HG03025 (cell line): ENCODE results near the gene ADCY5.

Experiments
- ATAC-seq: cut with Tn5 transposase; IDR thresholded peaks from one replicate; pipeline ENCODE4 v1.9.1; 2021; ENCODE audit warnings: mild to moderate bottlenecking, moderate library complexity; ENCODE audit not compliant: unreplicated experiment, low FRiP score

Gene ADCY5

DNA sequence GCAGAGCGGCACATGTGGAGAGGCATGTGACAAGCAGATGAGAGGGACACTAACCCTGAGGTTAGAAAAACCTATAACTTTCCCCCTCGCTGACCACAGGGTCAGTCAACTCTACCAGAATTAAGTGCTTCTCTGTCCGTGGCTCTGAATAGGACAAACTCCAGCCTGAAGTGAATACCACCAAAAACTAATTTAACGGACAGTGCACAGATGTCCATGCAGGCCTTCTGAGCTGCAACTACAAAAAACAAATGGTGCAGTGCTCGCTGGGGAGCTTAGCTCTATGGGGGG lies 59.3 kb downstream of the ADCY5 start:
- no peak for ATAC-seq

DNA sequence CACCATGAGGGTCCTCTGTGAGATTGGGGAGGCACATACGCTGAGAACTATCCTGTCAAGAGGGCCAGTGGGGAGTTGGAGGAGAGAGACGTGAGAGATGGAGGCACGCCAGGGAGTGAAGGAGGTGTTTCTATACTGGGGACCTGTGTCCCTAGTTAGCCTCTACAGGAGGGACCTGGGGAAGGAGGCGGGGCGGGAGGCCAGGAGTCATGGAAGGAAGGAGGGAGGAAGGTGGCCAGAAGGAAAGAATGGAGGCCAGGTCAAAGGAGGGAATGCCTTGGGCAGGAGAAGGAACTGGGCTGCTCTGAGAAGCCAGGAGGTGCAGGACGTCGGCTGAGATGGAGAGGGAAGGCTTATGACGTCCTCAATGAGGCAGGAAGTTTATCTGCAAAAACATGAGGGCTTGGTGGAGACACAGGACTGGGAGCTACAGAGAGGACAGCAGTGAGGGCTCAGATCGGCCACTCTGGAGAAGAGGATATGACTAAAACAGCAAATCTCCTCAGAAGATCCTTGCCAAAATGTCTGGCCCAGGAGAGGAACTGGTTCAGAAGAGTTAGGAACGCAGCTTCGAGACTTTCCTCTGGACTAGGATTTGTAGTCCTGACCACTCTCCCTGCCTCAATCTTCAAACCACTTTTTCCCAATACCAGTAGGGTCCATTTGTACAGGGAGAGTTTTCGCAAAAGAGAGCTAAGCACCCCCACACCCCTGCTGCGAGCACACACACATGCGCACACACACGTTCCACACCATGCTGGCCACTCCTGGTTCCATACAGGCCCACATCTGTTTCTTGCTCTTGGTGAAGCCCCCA lies 59.9 kb downstream of the ADCY5 start:
- ATAC-seq, result no peak

DNA sequence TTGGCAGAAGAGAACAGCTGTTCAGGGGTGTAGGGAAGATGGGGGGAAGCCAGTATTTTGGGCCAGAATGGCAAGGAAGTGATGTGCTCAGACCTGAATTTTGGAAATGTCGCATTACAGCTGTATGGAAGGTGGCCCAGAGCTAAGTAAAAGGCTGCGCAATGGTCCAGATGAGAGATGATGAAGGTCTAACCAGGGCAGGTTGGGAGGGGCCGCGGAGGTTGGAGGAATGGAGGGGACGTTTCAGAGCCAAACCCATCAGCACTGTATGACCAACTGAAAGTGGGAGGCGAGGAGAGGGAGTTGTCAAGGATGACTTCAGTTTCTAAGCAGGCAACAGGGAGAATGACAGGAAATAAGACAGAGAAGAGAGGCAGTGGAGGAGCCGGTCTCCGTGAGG lies 60.8 kb downstream of the ADCY5 start:
- no peak for ATAC-seq

DNA sequence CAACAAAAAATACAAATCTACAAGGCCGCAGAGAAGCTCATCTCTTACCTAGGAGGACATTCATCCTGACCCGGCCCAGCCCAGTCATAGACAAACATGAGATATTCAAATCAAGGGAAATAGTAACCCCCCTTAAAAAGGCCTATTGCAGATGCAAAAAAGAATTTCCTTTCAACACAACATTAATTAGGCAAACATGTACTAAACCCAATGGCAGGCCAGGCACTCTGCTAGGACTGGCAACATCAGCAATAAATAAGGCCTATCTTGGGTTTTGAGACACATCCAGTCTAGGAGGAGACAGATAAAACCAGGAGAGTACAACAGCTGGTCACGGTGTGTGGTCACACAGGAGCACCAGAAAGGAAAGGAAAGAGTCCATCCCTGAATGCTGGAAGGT lies 61.4 kb downstream of the ADCY5 start:
- ATAC-seq, result no peak

DNA sequence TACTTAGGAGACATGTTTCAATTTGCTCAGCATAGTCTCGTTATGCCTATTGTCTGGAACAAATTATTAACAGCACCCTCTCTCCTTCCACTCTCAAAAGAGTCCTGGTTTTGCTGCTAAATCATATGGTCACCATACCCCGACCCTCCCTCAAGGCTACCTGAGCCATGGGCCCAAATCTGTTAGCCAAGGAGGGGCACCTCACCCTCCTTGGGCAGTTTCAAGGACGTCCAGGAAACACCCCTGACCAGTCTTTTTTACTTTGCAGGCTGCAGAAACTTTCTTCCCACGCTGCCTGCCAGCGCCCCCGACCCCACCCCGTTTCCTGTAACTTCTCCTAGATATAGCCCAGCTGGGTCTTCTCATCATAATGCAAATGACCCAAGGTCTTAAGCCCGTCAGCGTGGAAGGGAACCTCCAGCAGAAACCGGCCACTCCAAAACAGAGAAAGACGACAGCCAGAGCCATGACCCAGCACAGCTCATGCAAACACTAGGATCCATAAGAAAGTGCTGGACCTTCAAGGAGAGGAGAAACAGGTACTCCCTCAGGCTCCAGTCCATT lies 62.3 kb downstream of the ADCY5 start:
- no peak for ATAC-seq

DNA sequence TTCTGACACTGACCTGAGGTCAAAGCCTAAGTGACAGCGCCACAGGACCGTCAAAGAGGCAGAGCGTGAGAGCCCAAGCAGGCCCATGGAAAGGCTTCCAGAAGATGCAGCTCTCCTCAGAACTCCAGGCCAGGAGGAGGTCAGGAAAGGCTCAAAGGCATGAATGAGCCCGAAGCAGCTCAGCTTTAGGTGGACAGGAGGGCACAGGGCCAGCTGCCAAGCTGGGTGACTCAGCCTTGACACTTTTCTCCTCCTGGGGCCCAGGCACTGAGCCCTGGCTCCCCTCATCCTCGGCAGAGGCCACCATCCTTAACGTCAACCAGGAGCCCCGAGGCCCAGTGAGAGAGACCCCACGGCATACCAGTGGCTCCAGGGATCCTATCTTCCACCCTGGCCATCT lies 62.9 kb downstream of the ADCY5 start:
- no peak for ATAC-seq

DNA sequence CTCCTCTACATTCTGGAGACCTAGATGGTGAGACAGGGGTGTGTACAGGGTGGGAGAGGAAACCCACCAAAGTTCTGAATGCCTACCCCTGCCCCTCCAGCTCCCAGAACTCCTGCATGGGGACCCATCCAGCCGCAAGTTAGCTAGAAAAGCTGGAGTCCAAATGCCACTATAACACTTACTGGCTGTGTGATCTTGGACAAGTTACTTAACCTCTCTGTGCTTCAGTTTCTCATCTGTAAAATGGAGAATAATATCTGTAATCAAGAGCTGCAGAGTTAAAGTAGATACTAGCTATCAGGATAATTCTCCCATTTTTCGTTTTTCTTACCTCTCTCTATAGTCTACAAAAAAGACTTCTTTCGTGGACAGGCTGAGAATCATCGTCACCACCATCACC lies 63.4 kb downstream of the ADCY5 start:
- no peak for ATAC-seq

DNA sequence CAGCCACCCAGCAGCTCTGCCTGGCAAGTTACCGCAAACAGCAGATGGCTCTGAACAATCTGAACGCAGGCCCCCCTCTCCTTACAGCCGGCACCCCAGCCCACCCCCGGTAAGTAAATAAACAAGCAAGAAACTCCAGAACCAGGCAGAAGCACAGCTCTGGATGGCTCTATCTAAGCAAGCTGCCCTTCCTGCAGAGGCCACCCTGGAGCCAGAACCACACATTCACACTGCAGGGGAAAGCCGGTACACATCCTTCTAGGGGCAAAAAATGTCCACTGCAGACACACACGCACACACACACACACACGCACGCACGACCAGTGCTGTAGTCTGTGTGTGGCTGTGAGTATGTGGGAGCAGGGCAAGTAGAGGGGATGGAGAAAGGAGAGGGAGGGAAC lies 63.9 kb downstream of the ADCY5 start:
- no peak for ATAC-seq

DNA sequence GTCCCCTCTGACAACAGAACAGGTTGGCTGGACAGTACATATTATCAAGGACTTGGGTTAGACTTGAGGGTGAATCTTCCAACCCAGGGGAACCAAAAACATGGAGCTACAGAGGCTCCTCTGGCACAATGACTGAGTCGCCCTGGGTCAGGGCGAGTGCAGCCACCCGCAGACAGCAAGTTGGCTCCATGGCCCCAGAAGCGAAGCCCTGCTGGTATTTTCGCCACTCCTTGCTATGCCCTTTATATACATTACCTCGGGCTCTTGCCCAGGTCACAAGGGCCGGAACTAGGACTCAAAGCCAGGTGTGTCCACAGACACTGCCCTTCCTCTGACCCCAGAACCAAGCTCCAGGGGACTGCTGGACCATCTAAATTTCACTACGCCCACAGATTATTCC lies 64.6 kb downstream of the ADCY5 start:
- no peak for ATAC-seq

DNA sequence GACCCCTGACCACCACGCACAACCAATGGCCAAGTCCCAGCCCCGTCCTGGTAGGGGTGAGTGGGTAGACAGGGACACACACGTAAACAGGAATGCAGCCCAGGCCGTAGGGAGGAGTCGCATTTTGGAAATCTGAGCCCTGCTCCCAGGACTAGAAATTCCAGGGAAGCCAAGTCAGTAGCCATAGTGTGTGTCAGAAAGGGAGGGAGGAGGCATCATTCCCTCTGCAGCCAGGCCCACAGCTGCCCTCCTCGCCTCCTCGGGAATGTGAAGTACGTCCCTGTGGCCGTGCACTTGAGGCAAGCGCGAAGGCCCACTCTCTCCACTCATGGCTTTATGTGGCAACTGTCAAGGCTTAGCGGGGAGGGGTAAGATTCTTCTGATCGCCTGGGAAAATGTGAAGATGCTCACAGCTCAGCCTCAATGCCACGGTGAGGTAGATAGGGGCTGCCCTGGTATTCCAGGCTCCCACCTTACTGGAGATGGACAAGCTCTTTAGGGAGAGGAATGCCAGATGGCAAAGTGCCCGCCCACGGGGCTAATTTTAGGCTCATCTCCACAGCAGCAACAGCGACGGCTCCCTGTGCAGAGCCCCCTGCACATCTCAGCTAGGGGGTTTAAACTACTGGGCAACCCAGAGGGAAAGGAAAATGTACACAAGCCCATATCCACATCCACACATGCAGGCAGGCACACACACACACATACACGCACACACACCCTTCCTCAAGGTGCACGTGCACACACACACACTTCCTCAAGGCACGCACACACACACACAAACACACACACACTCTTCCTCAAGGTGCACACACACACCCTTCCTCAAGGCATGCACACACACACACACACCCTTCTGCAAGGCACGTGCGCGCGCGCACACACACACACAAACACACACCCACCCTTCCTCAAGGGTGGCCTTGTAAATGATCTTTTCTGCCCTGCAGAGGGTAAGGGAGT lies 65.5 kb downstream of the ADCY5 start:
- ATAC-seq, result no peak

DNA sequence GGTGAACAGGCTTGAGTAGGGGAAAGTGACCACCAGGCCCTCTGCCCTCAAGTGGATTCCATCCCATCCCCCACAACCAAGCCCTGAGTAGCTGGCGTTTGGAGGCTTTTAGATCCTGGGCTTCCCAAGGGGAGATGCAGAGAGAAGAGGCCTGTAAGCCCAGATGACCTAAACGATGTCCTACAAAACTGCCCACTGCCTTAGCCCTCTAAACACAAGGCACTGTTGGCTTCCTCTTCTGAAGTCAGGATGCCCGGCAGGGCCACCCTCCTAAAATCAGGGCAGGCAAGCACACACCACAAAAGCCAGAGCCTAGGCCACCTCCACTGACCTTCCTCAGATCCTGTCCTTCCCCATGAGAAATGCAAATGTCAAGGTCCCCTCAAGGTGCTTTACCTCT lies 68.6 kb downstream of the ADCY5 start:
- no peak for ATAC-seq

DNA sequence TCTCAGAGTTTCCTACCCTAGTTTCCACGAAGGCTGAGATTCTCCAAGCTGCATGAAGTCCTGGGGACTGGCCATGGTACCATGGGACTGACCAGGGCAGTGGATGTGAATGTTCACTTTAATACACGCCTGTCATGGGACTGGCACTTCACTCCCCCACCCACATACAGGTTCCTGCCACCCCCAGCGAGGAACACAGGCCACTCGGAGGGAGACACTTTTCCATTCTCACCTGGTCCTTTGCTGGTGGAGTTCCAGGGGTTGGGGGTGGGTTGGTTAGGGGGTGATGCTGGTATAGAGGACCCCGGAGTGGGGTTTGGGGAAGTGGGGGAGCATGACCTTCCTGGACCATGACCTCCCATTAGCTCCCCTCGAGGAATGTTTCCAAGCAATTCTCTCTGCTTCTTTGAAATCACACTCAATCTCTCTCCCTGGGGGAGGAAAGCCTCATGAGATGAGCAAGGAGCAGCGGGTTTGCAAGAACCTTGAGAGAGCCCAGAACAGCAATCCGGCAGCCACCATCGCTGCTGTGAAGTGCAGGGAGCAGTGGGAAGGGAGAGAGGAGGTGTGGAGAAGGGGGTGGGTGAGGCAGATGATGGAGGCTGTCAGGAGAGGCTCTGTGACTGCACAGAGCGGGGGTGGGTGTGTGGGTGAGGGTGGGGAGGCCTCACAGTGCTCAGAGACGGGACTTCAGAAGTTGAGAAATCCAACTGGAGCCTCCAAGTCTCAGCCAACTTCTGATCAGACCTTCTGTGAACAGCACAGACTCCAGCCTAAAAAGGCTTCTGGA lies 69.7 kb downstream of the ADCY5 start:
- no peak for ATAC-seq

DNA sequence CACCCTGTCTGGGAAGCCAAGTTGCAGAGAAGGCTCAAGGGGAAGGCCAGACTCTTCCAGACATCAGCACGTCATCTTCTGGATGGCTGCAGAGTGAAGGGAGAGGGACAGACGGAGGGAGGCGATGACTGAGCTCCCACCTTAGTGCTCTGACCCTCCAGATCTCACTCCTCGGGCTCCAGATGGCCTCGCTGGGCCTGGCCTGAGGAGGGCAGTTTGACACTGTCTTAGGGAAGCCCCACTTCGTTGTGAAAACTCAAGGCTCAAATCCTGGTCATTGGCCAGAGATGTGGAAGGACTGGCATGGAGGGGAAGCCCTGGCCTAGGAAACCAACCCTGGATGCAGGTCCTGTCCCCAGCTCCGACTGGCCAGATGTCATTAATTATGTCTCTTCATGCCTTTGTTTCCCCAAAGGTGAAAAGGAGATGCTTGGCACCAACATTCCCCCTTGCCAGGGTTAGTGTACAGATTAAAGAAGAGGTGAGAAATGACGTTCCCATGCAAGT lies 70.4 kb downstream of the ADCY5 start:
- ATAC-seq, result no peak

DNA sequence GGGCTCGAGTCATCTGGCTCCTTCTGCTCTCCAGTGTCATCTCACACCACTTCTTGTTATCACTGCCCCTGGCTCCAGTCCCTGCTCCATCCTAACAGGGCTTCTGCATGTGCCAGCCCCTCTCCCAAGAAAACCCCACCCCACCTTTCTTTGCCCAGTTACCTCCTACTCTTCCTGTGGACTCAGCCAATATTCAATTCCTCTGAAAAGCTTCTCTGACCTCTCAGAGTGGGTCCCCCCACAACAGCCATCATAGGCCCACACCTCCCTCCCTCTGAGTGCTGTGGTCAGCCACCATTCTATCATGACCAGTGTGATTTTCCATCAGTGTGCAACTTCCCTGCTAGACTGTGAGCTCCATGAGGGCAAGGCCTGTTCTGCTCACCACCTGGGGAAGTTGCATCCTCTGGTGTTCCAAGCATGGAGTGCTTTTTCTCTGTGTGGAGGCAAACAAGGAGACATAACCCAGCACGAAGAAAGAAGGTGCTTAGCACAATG lies 71.6 kb downstream of the ADCY5 start:
- ATAC-seq, result no peak

DNA sequence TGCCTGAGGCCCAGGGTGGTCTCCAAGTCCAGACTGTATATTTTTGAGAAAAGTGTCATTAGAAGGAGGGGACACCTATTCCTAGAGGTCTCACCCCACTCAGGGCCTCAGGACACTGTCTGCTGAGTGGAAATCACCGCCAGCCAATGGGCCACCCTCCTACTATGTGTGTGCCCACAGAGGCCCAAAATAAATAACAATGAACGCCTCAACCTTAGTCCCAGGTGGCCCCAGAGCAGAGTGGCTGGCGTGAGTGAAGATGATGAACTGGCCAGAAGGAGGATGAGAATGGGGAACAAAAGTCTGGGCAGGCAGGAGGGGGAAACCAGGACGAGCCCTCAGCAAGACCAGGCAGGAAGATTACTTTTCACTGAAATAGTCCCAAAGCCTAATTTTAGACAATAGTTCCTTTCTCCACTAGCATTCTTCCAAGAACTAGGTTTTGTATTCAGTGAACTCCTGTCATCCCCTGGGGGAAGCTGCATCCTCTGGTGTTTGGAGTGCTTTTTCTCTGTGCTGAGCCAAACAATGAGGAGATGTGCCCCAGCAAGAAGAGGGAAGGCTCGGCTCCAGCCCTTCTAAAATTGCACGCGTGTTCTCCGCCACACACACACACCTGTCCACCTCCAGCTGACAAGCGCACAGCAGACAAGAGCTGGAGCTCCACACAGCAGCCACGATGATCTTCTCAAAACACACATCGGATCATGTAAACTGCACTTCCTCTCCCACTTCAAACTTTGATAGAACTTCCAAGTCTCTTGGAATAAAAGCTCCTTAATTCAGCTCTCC lies 72.2 kb downstream of the ADCY5 start:
- ATAC-seq, result no peak

DNA sequence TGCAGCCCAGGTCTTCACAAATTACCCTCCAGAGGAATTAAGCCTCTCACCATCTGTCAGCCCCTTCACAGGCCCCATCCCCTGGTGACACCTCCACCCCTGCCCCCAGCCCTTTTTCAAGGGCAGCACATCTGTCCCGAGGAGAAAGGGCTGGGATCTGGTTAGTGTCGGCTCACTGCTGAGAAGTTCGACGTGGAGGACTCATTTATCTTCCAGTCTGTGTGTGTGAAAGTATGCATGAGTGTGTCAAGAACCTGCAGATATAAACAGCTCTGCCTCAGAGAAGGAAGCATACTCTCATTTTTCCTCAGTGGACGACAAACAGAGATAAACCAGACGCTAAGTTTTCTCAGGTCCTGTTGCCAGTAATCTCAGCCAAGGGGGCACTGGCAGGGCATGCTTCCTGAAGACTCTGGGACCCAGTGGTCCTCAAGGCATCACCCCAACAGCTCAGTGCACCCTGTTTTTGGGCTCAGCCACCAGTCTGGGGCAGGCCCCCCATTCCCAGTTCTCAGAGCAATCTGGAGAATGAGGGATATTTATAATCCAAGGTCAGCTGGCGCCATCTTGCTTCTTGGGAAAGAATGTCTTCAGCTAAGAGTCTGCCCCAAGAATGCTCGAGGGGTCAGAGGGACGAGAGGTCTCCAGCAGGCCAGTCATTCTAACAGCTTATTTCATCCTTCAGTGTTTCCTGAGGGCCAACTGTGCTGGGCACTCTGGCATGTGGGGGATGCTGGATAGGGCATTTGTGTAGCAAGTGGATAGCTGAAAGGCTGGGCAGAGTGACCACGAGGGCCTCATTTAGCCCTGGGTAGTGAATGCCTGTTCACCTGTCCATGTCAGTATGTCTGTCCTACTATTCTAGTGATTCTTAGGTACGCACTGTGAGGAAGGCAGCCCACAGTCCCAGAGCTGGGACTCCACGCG lies 73.6 kb downstream of the ADCY5 start:
- ATAC-seq, result no peak

DNA sequence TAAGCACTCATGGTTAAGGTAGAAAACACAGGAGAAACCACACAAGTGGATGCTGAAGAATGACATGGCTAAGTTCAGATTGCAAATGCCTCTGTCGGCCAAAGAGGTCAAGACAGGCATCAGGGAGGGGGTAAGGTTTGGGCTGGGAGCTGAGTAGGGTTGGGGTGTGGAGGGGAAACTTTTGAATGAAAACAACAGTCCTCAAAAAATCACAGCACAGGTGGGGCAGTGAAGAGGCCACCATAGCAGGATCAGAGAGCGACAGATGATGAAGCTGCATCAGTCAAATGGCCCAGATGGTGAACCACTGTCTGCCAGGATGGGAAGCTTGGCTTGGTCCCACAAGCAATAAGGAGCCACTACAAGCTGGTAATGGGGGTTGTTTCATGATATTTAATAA lies 74.9 kb downstream of the ADCY5 start:
- no peak for ATAC-seq

DNA sequence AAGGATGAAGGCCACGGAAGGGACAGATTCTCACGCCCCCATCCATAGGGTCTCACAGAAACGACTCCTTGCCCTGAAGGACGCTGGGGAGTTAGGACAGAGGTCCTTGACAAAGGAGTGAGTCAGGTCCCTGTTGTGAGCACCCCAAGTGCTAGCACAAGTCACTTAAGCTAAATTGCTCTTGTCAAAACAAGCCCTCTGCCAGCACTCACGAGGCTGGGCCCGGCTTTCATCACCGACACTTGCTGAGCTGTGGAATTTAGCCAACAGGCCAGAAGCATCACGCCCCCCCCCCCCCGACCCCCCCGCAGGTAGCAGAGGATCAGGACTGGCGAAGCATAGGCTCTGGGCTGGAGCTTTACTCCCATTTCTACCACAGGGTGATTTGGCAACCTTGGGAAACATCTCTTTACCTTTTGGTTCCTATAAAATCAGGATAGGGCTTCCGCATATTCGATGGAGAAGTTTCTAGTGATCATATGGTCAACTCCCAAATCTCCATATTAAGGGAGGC lies 75.4 kb downstream of the ADCY5 start:
- no peak for ATAC-seq
